Nephron (organoid): Measurements from ENCODE around the gene CWF19L2.
"Not testable (repeated sequence)": the region's sequence is repeated elsewhere in the genome, so short reads cannot be mapped to it uniquely, and the experiment has no call there.

Experiments used
- H3K27ac Mint-ChIP-seq, 3 experiments: 2 replicates each; pipeline ENCODE4 v1.8.0; 2020; ENCODE audit warnings: mixed read lengths in 3 of 3, mild to moderate bottlenecking in 2 of 3, moderate library complexity in 1 of 3
- H3K27me3 Mint-ChIP-seq: 2 replicates; pipeline ENCODE4 v1.8.0; 2021; ENCODE audit warnings: low read depth, mild to moderate bottlenecking, moderate library complexity, mixed read lengths
- H3K36me3 Mint-ChIP-seq: 2 replicates; pipeline ENCODE4 v1.8.0; 2020; ENCODE audit warnings: low read depth, mixed read lengths
- H3K4me1 Mint-ChIP-seq: 2 replicates; pipeline ENCODE4 v1.8.0; 2020; ENCODE audit warnings: mixed read lengths
- H3K4me3 Mint-ChIP-seq, 3 experiments: 2 replicates each; pipeline ENCODE4 v1.8.0; 2020; ENCODE audit warnings: mild to moderate bottlenecking in 3 of 3, mixed read lengths in 3 of 3, moderate library complexity in 2 of 3
- H3K9me3 Mint-ChIP-seq: 2 replicates; pipeline ENCODE4 v1.8.0; 2020; ENCODE audit warnings: mixed read lengths
- CTCF ChIP-seq, 3 experiments: fragments of 200-600 bp; sonication (generic); IDR thresholded peaks; one replicate each; pipeline ENCODE4 v1.5.0; 2021; ENCODE audit warnings: antibody characterized with exemption in 3 of 3; ENCODE audit not compliant: unreplicated experiment in 3 of 3

The CWF19L2 gene

GRCh38 chr11:107473792-107474191 is 16.2 kb upstream of the CWF19L2 start:
- H3K9me3 Mint-ChIP-seq = no peaks in the 10 kb centered on the region
- H3K36me3 Mint-ChIP-seq = no peaks in the 10 kb centered on the region
- H3K4me1 Mint-ChIP-seq = peaks cover 15% of the 10 kb centered on the region
- no peak for TF ChIP-seq CTCF (IDR thresholded peaks at IDR 0.05; ENCODE audit: unreplicated experiment in 3 of 3)
- H3K27ac Mint-ChIP-seq = peak overlapping the region; percentile 84 to 98 (median 97)
- H3K4me3 Mint-ChIP-seq = no peak overlapping the region
- H3K27me3 Mint-ChIP-seq = peaks cover 4% of the 10 kb centered on the region

DNA sequence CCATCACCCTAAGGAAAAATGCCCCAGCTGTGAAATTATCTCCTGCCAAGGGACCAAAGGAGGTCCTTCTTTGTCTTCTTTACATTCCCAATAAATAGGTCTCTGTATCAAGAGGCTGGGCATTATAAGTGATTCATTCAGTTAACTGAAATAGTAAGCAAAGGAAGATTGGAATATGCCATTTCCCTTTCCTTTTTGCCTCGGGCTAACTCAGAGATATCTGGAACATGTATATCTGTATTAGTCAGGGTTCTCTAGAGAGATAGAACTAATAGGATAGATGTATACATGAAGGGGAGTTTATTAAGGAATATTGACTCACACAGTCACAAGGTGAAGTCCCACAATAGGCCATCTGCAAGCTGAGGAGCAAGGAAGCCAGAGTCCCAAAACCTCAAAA is 15.3 kb upstream of the CWF19L2 start:
- H3K4me3 Mint-ChIP-seq = no peak overlapping the region
- peak overlapping the region; percentile 33 to 97 (median 84) for H3K27ac Mint-ChIP-seq
- no peak for TF ChIP-seq CTCF (IDR thresholded peaks at IDR 0.05; ENCODE audit: unreplicated experiment in 3 of 3)
- peaks cover 8% of the 10 kb centered on the region for H3K27me3 Mint-ChIP-seq
- no peaks in the 10 kb centered on the region for H3K36me3 Mint-ChIP-seq
- peaks cover 15% of the 10 kb centered on the region for H3K4me1 Mint-ChIP-seq
- H3K9me3 Mint-ChIP-seq = no peaks in the 10 kb centered on the region

- TF ChIP-seq CTCF (IDR thresholded peaks at IDR 0.05; ENCODE audit: unreplicated experiment in 3 of 3) = no peak
- peaks cover 6% of the 10 kb centered on the region for H3K4me1 Mint-ChIP-seq
Observed at GRCh38 chr11:107468596-107468995, 11.0 kb upstream of the CWF19L2 start.

GRCh38 chr11:107467696-107468095 is 10.1 kb upstream of the CWF19L2 start:
- peaks cover 25% of the 10 kb centered on the region for H3K27me3 Mint-ChIP-seq
- no peak for TF ChIP-seq CTCF (IDR thresholded peaks at IDR 0.05; ENCODE audit: unreplicated experiment in 3 of 3)
- peaks cover 4% of the 10 kb centered on the region for H3K4me1 Mint-ChIP-seq
- no peaks in the 10 kb centered on the region for H3K36me3 Mint-ChIP-seq
- peak overlapping the region; percentile 59 to 79 (median 74) for H3K27ac Mint-ChIP-seq
- no peak overlapping the region for H3K4me3 Mint-ChIP-seq
- peaks cover 16% of the 10 kb centered on the region for H3K9me3 Mint-ChIP-seq

More at GRCh38 chr11:107468596-107468995, 11.0 kb upstream of the CWF19L2 start:
- Mint-ChIP-seq H3K4me3 (no peak overlapping the region), H3K9me3 (peaks cover 9% of the 10 kb centered on the region), H3K36me3 (no peaks in the 10 kb centered on the region), H3K27ac (peak overlapping the region; percentile 71 to 79 (median 75)), H3K27me3 (peaks cover 16% of the 10 kb centered on the region)

DNA sequence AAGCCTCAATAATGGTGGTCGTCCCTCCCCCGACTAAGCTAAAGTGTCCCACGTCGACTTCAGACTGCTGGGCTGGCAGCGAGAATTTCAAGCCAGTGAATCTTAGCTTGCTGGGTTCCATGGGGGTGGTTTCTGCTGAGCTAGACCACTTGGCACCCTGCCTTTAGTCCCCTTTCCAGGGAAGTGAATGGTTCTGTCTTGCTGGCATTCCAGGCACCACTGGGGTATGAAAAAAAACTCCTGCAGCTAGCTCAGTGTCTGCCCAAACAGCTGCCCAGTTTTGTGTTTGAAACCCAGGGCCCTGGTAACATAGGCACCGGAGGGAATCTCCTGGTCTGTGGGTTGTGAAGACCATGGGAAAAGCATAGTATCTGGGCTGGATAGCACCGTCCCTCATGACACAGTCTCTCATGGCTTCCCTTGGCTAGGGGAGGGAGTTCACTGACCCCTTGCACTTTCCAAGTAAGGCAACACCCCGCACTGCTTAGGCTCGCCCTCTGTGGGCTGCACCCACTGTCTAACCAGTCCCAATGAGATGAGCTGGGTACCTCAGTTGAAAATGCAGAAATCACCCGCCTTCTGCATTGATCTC is 8.7 kb upstream of the CWF19L2 start:
- Mint-ChIP-seq H3K9me3 (peaks cover 16% of the 10 kb centered on the region), H3K27me3 (peaks cover 25% of the 10 kb centered on the region)
- H3K36me3 Mint-ChIP-seq, H3K27ac Mint-ChIP-seq, H3K4me1 Mint-ChIP-seq, H3K4me3 Mint-ChIP-seq: not testable (repeated sequence)

- Mint-ChIP-seq H3K4me3 (peak overlapping the region; percentile 89 to 95 (median 90)), H3K4me1 (peaks cover 25% of the 10 kb centered on the region)
Observed at GRCh38 chr11:107457205-107457557, 444 bp downstream of the CWF19L2 start.

More at GRCh38 chr11:107457205-107457557, 444 bp downstream of the CWF19L2 start:
- TF ChIP-seq CTCF (IDR thresholded peaks at IDR 0.05; ENCODE audit: unreplicated experiment in 3 of 3) = no peak
- H3K36me3 Mint-ChIP-seq = peaks cover 10% of the 10 kb centered on the region
- peak overlapping the region; percentile 79 to 93 (median 92) for H3K27ac Mint-ChIP-seq
- H3K9me3 Mint-ChIP-seq = no peaks in the 10 kb centered on the region
- H3K27me3 Mint-ChIP-seq = no peaks in the 10 kb centered on the region
